Measurements from ENCODE around the gene OR5AP2.
"Not testable (repeated sequence)": the region's sequence is repeated elsewhere in the genome, so short reads cannot be mapped to it uniquely, and the experiment has no call there.

OR5AP2 gene

GRCh38 chr11:56642339-56642738 lies at the start of gene OR5AP2:
OR5AP2 (minus strand) TSS chr11:56642439; CDS start chr11:56642439, 0 bp downstream.
- DNase-seq (ENCODE audit: low read depth, low spot score), result no peak

- DNase-seq (ENCODE audit: low read depth, low spot score), result not testable (repeated sequence)
These were observed 48.9 kb upstream of the OR5AP2 start for GRCh38 chr11:56691179-56691578.

GRCh38 chr11:56688554-56689100 lies 46.4 kb upstream of the OR5AP2 start:
- DNase-seq (ENCODE audit: low read depth, low spot score), result no peak

- DNase-seq (ENCODE audit: low read depth, low spot score), result no peak
These were observed 28.7 kb upstream of the OR5AP2 start for GRCh38 chr11:56670984-56671383.

GRCh38 chr11:56663386-56663785 lies 21.1 kb upstream of the OR5AP2 start, which contains the start of gene OR5AR1:
OR5AR1 (plus strand) TSS chr11:56663686; CDS start chr11:56663686, 0 bp downstream.
- DNase-seq (ENCODE audit: low read depth, low spot score), result no peak

GRCh38 chr11:56659755-56660154 lies 17.5 kb upstream of the OR5AP2 start:
- no peak for DNase-seq (ENCODE audit: low read depth, low spot score)

GRCh38 chr11:56637500-56637899 lies 4.7 kb downstream of the OR5AP2 start:
- DNase-seq (ENCODE audit: low read depth, low spot score), result no peak

GRCh38 chr11:56636861-56637260 lies 5.4 kb downstream of the OR5AP2 start:
- no peak for DNase-seq (ENCODE audit: low read depth, low spot score)

GRCh38 chr11:56632329-56632728 lies 9.9 kb downstream of the OR5AP2 start:
- no peak for DNase-seq (ENCODE audit: low read depth, low spot score)

GRCh38 chr11:56625946-56626345 lies 16.3 kb downstream of the OR5AP2 start:
- no peak for DNase-seq (ENCODE audit: low read depth, low spot score)

- no peak for DNase-seq (ENCODE audit: low read depth, low spot score)
These were observed 17.6 kb downstream of the OR5AP2 start for GRCh38 chr11:56624661-56625110.

- no peak for DNase-seq (ENCODE audit: low read depth, low spot score)
These were observed 31.1 kb downstream of the OR5AP2 start for GRCh38 chr11:56611174-56611573.

- not testable (repeated sequence) for DNase-seq (ENCODE audit: low read depth, low spot score)
These were observed 50.0 kb downstream of the OR5AP2 start for GRCh38 chr11:56592088-56592717.

All from activated CD4-positive, CD25-positive, alpha-beta regulatory T cell treated with anti-CD3 and anti-CD28 coated beads, Interleukin-2, amount 50 U/mL, for 16 hours (primary cell).